Hematopoietic multipotent progenitor cell treated with erythropoietin and hydrocortisone succinate and interleukin-3 and kit ligand, for 8 days (in vitro differentiated cells): ENCODE results near the gene MBD5.
A peak's percentile ranks its signal among the peaks of the same experiment; 100 is the strongest.

Experiments used
- DNase-seq: peaks from one replicate; pipeline ENCODE4 v3.0.0-alpha.2; 2015

Gene MBD5

GRCh38 chr2:148317598-148317997 lies 296.7 kb downstream of the MBD5 start:
- DNase-seq, result no peak

GRCh38 chr2:148338541-148338940 lies 317.6 kb downstream of the MBD5 start:
- no peak for DNase-seq

- DNase-seq, result no peak
Measured at GRCh38 chr2:148342086-148342485, 321.2 kb downstream of the MBD5 start.

- no peak for DNase-seq
Measured at GRCh38 chr2:148350199-148350598, 329.3 kb downstream of the MBD5 start.

GRCh38 chr2:148351437-148352143 lies 330.7 kb downstream of the MBD5 start:
- DNase-seq, result no peak

- DNase-seq, result no peak
Measured at GRCh38 chr2:148358375-148358774, 337.5 kb downstream of the MBD5 start.

- no peak for DNase-seq
Measured at GRCh38 chr2:148360662-148361061, 339.8 kb downstream of the MBD5 start.

GRCh38 chr2:148362144-148362796 lies 341.4 kb downstream of the MBD5 start:
- no peak for DNase-seq

GRCh38 chr2:148375214-148375613 lies 354.3 kb downstream of the MBD5 start:
- no peak for DNase-seq

- no peak for DNase-seq
Measured at GRCh38 chr2:148391324-148391723, 370.4 kb downstream of the MBD5 start.

- DNase-seq, result no peak
Measured at GRCh38 chr2:148402786-148403185, 381.9 kb downstream of the MBD5 start.

GRCh38 chr2:148410899-148411298 lies 390.0 kb downstream of the MBD5 start:
- DNase-seq, result no peak

- no peak for DNase-seq
Measured at GRCh38 chr2:148416248-148416647, 395.4 kb downstream of the MBD5 start.

GRCh38 chr2:148430101-148430500 lies 409.2 kb downstream of the MBD5 start:
- DNase-seq, result peak; percentile 16

GRCh38 chr2:148447877-148448276 lies 427.0 kb downstream of the MBD5 start:
- DNase-seq, result no peak

GRCh38 chr2:148450531-148450930 lies 429.6 kb downstream of the MBD5 start:
- no peak for DNase-seq

GRCh38 chr2:148451046-148451445 lies 430.2 kb downstream of the MBD5 start:
- DNase-seq, result peak; percentile 94

- DNase-seq, result no peak
Measured at GRCh38 chr2:148455791-148456190, 434.9 kb downstream of the MBD5 start.

- DNase-seq, result no peak
Measured at GRCh38 chr2:148458171-148458570, 437.3 kb downstream of the MBD5 start.

GRCh38 chr2:148459377-148459778 lies 438.5 kb downstream of the MBD5 start:
- DNase-seq, result no peak

GRCh38 chr2:148461876-148462275 lies 441.0 kb downstream of the MBD5 start:
- peak; percentile 76 for DNase-seq

GRCh38 chr2:148475626-148476025 lies 454.7 kb downstream of the MBD5 start:
- no peak for DNase-seq

GRCh38 chr2:148479398-148479797 lies 458.5 kb downstream of the MBD5 start:
- peak; percentile 72 for DNase-seq

GRCh38 chr2:148483665-148484064 lies 462.8 kb downstream of the MBD5 start:
- no peak for DNase-seq

- DNase-seq, result no peak
Measured at GRCh38 chr2:148484066-148484465, 463.2 kb downstream of the MBD5 start.
